Esophagus muscularis mucosa (tissue), 4 donors: ENCODE data around the gene PRTN3. TPM values are rescaled to one million over a fixed set of nuclear protein-coding genes. Genes with fewer than 3 reads are reported as not detected.

Source experiments
- DNase-seq: peaks from one replicate; pipeline ENCODE4 v3.0.0-alpha.2; 2017; ENCODE audit errors: extremely low spot score
- H3K27ac ChIP-seq, 4 donors: fragments of 200-600 bp; sonication (generic); replicated peaks in 1 of 4; 1 replicate in 3 of 4; 2 replicates in 1 of 4; pipeline ENCODE4 v1.5.1; 2016 to 2019; ENCODE audit warnings: mild to moderate bottlenecking in 1 of 4
- H3K27me3 ChIP-seq, 4 donors: fragments of 200-600 bp; sonication (generic); one replicate each; pipeline versions ENCODE4 v1.5.1 to v1.6.0; 2016 to 2019
- H3K36me3 ChIP-seq, 4 donors: fragments of 200-600 bp; sonication (generic); one replicate each; pipeline ENCODE4 v1.5.1; 2016 to 2019
- H3K4me1 ChIP-seq, 4 donors: fragments of 200-600 bp; sonication (generic); one replicate each; pipeline ENCODE4 v1.5.1; 2016 to 2019
- H3K4me3 ChIP-seq, 4 donors: fragments of 200-600 bp; sonication (generic); 1 replicate in 2 of 4; 2 replicates in 2 of 4; pipeline ENCODE4 v1.5.1; 2016 to 2019; ENCODE audit warnings: mild to moderate bottlenecking in 4 of 4, moderate library complexity in 1 of 4
- H3K9me3 ChIP-seq, 4 donors: fragments of 200-600 bp; sonication (generic); 1 replicate in 3 of 4; 2 replicates in 1 of 4; pipeline ENCODE4 v1.5.1; 2016 to 2019
- CTCF ChIP-seq, 3 experiments: fragments of 200-600 bp in 2 of 3; fragments of 450-650 bp in 1 of 3; sonication (generic) in 2 of 3; IDR thresholded peaks; one replicate each; pipeline ENCODE4 v1.5.1; 2017 to 2019; ENCODE audit warnings: antibody characterized with exemption in 3 of 3, mild to moderate bottlenecking in 2 of 3, moderate library complexity in 1 of 3
- EP300 ChIP-seq: sonication (generic); formaldehyde crosslinking; IDR thresholded peaks from one replicate; pipeline ENCODE4 v1.6.1; 2017; ENCODE audit warnings: antibody characterized with exemption
- POLR2A ChIP-seq: fragments of 450-650 bp; IDR thresholded peaks from one replicate; pipeline ENCODE4 v1.6.1; 2017; ENCODE audit warnings: antibody characterized with exemption, moderate library complexity, mild to moderate bottlenecking, low read depth
- POLR2AphosphoS5 ChIP-seq, 2 donors: sonication (generic); formaldehyde crosslinking; IDR thresholded peaks; one replicate each; pipeline ENCODE4 v1.6.1; 2017; ENCODE audit warnings: antibody characterized with exemption in 2 of 2
- WGBS: methylation state at CpG from one replicate; pipeline ENCODE4 v1.1.5; 2018; 5-methylcytosine and 5-hydroxymethylcytosine counted together
- intact Hi-C: fragments of 100-400 bp; cut with DNase I; formaldehyde crosslinking; loops from one replicate; pipeline ENCODE4 v1.15.1; 2023
- total RNA-seq, 4 donors: library from RNA; depleted of rRNA; stranded (reverse); fragments of >200 nt; gene quantifications; one replicate each; pipeline versions ENCODE4 v1.1.0 to v1.2.1, GENCODE V29; 2016

The PRTN3 gene, protein sequence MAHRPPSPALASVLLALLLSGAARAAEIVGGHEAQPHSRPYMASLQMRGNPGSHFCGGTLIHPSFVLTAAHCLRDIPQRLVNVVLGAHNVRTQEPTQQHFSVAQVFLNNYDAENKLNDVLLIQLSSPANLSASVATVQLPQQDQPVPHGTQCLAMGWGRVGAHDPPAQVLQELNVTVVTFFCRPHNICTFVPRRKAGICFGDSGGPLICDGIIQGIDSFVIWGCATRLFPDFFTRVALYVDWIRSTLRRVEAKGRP
- 1 to 10 TPM in 1 of 4 donors, not detected in 3; 1.2 TPM for total RNA-seq

- Histone ChIP-seq H3K9me3 (no peaks in the 10 kb centered on the region), H3K27me3 (peaks cover 0 to 90% (median 27%) of the 10 kb centered on the region in 4 donors), H3K4me3 (no peak within 1 kb of the TSS), H3K36me3 (no peaks in the 10 kb centered on the region), H3K27ac (no peak within 1 kb of the TSS), H3K4me1 (peaks cover 8 to 19% (median 13%) of the 10 kb centered on the region in 4 donors)
- no peak for DNase-seq
- intact Hi-C loops: no loop called here
- TF ChIP-seq EP300: no peak
- no peak for TF ChIP-seq POLR2AphosphoS5 (IDR thresholded peaks at IDR 0.05)
- no peak for TF ChIP-seq POLR2A
- no peak for TF ChIP-seq CTCF (IDR thresholded peaks at IDR 0.05)
- WGBS: 70% methylated on average over 5 of the region's 24 CpGs
Observed at GRCh38 chr19:840519-841206, at the start of gene PRTN3. TSS of gene PRTN3 (plus strand) at chr19:840999. CDS start at chr19:841009, 10 bp downstream.

GRCh38 chr19:791007-791566 is 49.7 kb upstream of the PRTN3 start:
- intact Hi-C loops: no loop called here
- Histone ChIP-seq H3K27me3 (no peaks in the 10 kb centered on the region), H3K9me3 (no peaks in the 10 kb centered on the region), H3K4me3 (no peak overlapping the region), H3K27ac (peak overlapping the region in 2 of 4 donors; percentile 43 to 50), H3K36me3 (no peaks in the 10 kb centered on the region), H3K4me1 (peaks cover 24 to 61% (median 39%) of the 10 kb centered on the region in 4 donors)
- no peak for DNase-seq
- TF ChIP-seq POLR2AphosphoS5 (IDR thresholded peaks at IDR 0.05): no peak
- no peak for TF ChIP-seq POLR2A
- TF ChIP-seq EP300: no peak
- no peak for TF ChIP-seq CTCF (IDR thresholded peaks at IDR 0.05)
- 85% methylated on average over 26 of the region's 26 CpGs for WGBS

DNA sequence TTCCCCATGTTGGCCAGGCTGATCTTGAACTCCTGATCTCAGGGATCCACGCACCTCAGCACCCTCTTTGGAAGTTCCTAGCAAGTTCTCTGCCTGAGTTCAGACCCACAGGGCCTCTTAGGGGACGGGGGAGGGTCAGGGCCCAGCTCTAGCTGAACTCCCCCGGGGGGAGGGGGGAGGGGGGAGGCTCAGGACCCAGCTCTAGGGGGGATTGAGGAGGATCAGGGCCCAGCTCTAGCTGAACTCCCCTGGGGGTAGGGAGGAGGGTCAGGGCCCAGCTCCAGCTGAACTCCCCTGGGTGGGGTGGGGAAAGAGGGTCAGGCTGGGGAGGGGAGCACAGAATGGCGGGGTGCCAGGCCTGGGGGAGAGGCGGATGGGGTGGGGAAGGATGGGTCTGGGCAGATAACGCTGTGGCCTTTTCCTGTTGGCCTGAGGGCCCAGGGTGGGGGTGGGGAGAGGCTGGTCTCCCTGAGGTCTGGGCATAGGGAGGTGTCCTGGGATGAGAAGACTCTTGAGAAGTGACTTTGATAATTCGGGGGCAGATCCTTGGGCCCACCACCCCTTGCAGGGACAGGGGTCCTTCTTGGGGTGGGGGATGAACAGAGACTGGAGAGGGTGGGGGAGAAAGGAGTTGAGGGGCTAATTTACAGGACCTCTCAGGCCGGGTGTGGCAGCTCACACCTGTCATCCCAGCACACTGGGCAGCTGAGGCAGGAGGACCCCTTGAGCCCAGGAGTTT is 49.1 kb upstream of the PRTN3 start:
- H3K27ac ChIP-seq: peak overlapping the region in 3 of 4 donors; percentile 6 to 50 (median 43)
- DNase-seq: no peak
- TF ChIP-seq POLR2A: no peak
- TF ChIP-seq CTCF (IDR thresholded peaks at IDR 0.05): no peak
- no peak for TF ChIP-seq EP300
- no peak for TF ChIP-seq POLR2AphosphoS5 (IDR thresholded peaks at IDR 0.05)
- H3K4me1 ChIP-seq: peaks cover 30 to 65% (median 44%) of the 10 kb centered on the region in 4 donors
- 62% methylated on average over 6 of the region's 8 CpGs for WGBS
- H3K36me3 ChIP-seq: no peaks in the 10 kb centered on the region
- H3K27me3 ChIP-seq: no peaks in the 10 kb centered on the region
- H3K9me3 ChIP-seq: no peaks in the 10 kb centered on the region
- H3K4me3 ChIP-seq: no peak overlapping the region
- intact Hi-C loops: no loop called here

DNA sequence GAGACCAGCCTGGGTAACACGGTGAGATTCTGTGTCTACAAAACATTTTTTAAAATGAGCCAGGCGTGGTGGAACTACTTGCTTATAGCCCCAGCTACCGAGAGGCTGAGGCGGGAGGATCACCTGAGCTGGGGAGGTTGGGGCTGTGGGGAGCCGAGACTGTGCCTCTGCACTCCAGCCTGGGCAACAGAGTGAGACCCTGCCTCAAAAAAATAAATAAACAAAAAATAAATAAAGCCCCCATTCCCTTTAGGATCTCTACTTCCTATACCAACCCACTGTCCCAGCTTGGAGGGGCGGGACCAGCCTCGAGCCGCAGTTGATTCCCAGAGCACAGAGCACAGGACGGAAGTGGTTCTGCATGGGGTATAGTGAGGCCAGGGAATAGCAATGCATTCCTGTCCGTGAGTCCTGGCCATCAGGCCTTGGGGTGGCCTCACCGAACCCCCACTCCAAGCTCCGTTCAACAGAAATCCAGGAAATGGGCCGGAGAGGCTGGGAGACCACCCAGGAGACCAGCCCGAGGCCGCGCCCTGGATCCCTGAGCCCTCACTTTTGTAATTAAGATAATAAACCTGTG is 48.4 kb upstream of the PRTN3 start:
- Histone ChIP-seq H3K4me3 (no peak overlapping the region), H3K9me3 (no peaks in the 10 kb centered on the region), H3K27me3 (no peaks in the 10 kb centered on the region), H3K36me3 (no peaks in the 10 kb centered on the region), H3K4me1 (peaks cover 30 to 65% (median 44%) of the 10 kb centered on the region in 4 donors), H3K27ac (peak overlapping the region in 3 of 4 donors; percentile 6 to 50 (median 43))
- 74% methylated on average over 12 of the region's 16 CpGs for WGBS
- DNase-seq: no peak
- intact Hi-C loops: no loop called here
- TF ChIP-seq CTCF (IDR thresholded peaks at IDR 0.05): no peak
- no peak for TF ChIP-seq EP300
- TF ChIP-seq POLR2A: no peak
- TF ChIP-seq POLR2AphosphoS5 (IDR thresholded peaks at IDR 0.05): no peak
